HCT116 (cell line): ENCODE results near the gene SIVA1. TPM values are rescaled to one million over a fixed set of nuclear protein-coding genes. Genes with fewer than 3 reads are reported as not detected.

ENCODE experiments used
- ATAC-seq: fragments of 200-7000 bp; cut with Tn5 transposase; 2 replicates; pipeline ENCODE4 v1.9.1; 2020; ENCODE audit warnings: mild to moderate bottlenecking, moderate library complexity
- BruUV-seq: library from RNA; stranded (reverse); fragments of 400-500 nt; replicated peaks from 2 replicates; lab custom pipeline; 2021; lab: Mats Ljungman, UMichigan
- CTCF ChIA-PET: fragments of 300-600 bp; sonication (Branson Sonifier 250); formaldehyde crosslinking; loops from one replicate; lab custom pipeline; 2021; ENCODE audit warnings: antibody characterized with exemption; lab: Charles Lee
- POLR2A ChIA-PET: fragments of 300-600, 350-600 bp; sonication (Branson Sonifier 250); formaldehyde crosslinking; loops from one replicate; lab custom pipeline; 2021; ENCODE audit warnings: antibody characterized with exemption; lab: Charles Lee
- RAD21 ChIA-PET, 2 experiments: fragments of 300-600 bp; sonication (Branson Sonifier 250); formaldehyde crosslinking; loops; one replicate each; lab custom pipeline; 2023; ENCODE audit warnings: low total read pairs in 2 of 2; ENCODE audit not compliant: uncharacterized antibody in 2 of 2, unreplicated experiment in 2 of 2, low non-redundant PET in 1 of 2; lab: Charles Lee
- DNase-seq: peaks from one replicate; pipeline ENCODE4 v3.0.0-alpha.2; 2010; ENCODE audit warnings: low read depth, low spot score
- H2AFZ ChIP-seq: fragments of 200-600 bp; shearing (Covaris generic), sonication (generic); 2 replicates; pipeline ENCODE4 v1.6.1; 2017; ENCODE audit warnings: low read depth, mixed run types, mixed read lengths, antibody characterized with exemption, low read length; ENCODE audit not compliant: poor library complexity, severe bottlenecking
- H3K27ac ChIP-seq: 2 replicates; pipeline ENCODE4 v1.5.1; 2012; ENCODE audit warnings: low read depth, low read length
- H3K27me3 ChIP-seq: fragments of 200-600 bp; sonication (generic); 2 replicates; pipeline ENCODE4 v1.6.1; 2016; ENCODE audit warnings: mixed run types, low read length, mixed read lengths; ENCODE audit not compliant: insufficient read depth
- H3K36me3 ChIP-seq, 2 experiments: fragments of 200-500 bp in 1 of 2; fragments of 200-600 bp in 1 of 2; sonication (Bioruptor generic) in 1 of 2; sonication (generic) in 1 of 2; 2 replicates each; pipeline versions ENCODE4 v1.5.1 to v1.6.1; 2014 to 2016; ENCODE audit warnings: low read length in 2 of 2, inconsistent platforms in 1 of 2, mixed read lengths in 1 of 2, mixed run types in 1 of 2; ENCODE audit not compliant: insufficient read depth in 2 of 2, control insufficient read depth in 1 of 2
- H3K4me1 ChIP-seq, 2 experiments: fragments of 200-600 bp in 1 of 2; sonication (generic) in 1 of 2; 2 replicates each; pipeline versions ENCODE4 v1.5.1 to v1.6.1; 2012 to 2017; ENCODE audit warnings: low read length in 2 of 2, inconsistent platforms in 1 of 2, mild to moderate bottlenecking in 1 of 2, mixed read lengths in 1 of 2, mixed run types in 1 of 2, moderate library complexity in 1 of 2; ENCODE audit not compliant: insufficient read depth in 2 of 2, control insufficient read depth in 1 of 2
- H3K4me2 ChIP-seq: fragments of 200-600 bp; sonication (generic); 2 replicates; pipeline ENCODE4 v1.6.1; 2017; ENCODE audit warnings: mixed run types, low read length, mixed read lengths
- H3K4me3 ChIP-seq, 2 experiments: fragments of 200-600 bp in 1 of 2; sonication (generic) in 1 of 2; replicated peaks in 1 of 2; 2 replicates each; pipeline ENCODE4 v1.5.1; 2011 to 2016; ENCODE audit warnings: low read length in 2 of 2, control low read depth in 1 of 2, low read depth in 1 of 2, mild to moderate bottlenecking in 1 of 2, mixed read lengths in 1 of 2, mixed run types in 1 of 2
- H3K79me2 ChIP-seq: fragments of 200-600 bp; sonication (generic); 2 replicates; pipeline ENCODE4 v1.6.1; 2017; ENCODE audit warnings: mild to moderate bottlenecking, mixed run types, low read length, moderate library complexity, mixed read lengths; ENCODE audit not compliant: insufficient read depth
- H3K9ac ChIP-seq: fragments of 200-600 bp; sonication (generic); 2 replicates; pipeline ENCODE4 v1.6.1; 2016; ENCODE audit warnings: low read length, mixed read lengths
- H3K9me2 ChIP-seq: fragments of 200-600 bp; sonication (generic), shearing (Covaris generic); 2 replicates; pipeline ENCODE4 v1.6.1; 2017; ENCODE audit warnings: mixed run types, mild to moderate bottlenecking, moderate library complexity; ENCODE audit not compliant: insufficient read depth
- H3K9me3 ChIP-seq, 2 experiments: fragments of 200-500 bp in 1 of 2; fragments of 200-600 bp in 1 of 2; sonication (Bioruptor generic) in 1 of 2; sonication (generic) in 1 of 2; 2 replicates each; pipeline ENCODE4 v1.6.1; 2014 to 2017; ENCODE audit warnings: low read length in 2 of 2, mixed read lengths in 2 of 2, inconsistent platforms in 1 of 2, low read depth in 1 of 2, mild to moderate bottlenecking in 1 of 2, mixed run types in 1 of 2, moderate library complexity in 1 of 2; ENCODE audit not compliant: control insufficient read depth in 1 of 2, insufficient read depth in 1 of 2
- H4K20me1 ChIP-seq: fragments of 200-600 bp; sonication (generic), shearing (Covaris generic); 2 replicates; pipeline ENCODE4 v1.6.1; 2017; ENCODE audit warnings: mixed run types, mild to moderate bottlenecking, moderate library complexity; ENCODE audit not compliant: insufficient read depth
- ATF3 ChIP-seq: IDR thresholded peaks from 2 replicates; pipeline ENCODE4 v1.6.1; 2012
- CBX3 ChIP-seq: IDR thresholded peaks from 2 replicates; pipeline ENCODE4 v1.6.1; 2012; ENCODE audit warnings: low read depth
- CEBPB ChIP-seq: IDR thresholded peaks from 2 replicates; pipeline ENCODE4 v1.6.1; 2012; ENCODE audit warnings: low read depth
- ELF1 ChIP-seq: IDR thresholded peaks from 2 replicates; pipeline ENCODE4 v1.6.1; 2012; ENCODE audit warnings: low read depth, borderline replicate concordance
- EZH2phosphoT487 ChIP-seq: fragments of 200-600 bp; IDR thresholded peaks from 2 replicates; pipeline ENCODE4 v1.6.1; 2018; ENCODE audit warnings: antibody characterized with exemption, borderline replicate concordance
- FOSL1 ChIP-seq: IDR thresholded peaks from 2 replicates; pipeline ENCODE4 v1.6.1; 2012; ENCODE audit warnings: low read depth
- JUND ChIP-seq: IDR thresholded peaks from 2 replicates; pipeline ENCODE4 v1.6.1; 2012
- MAX ChIP-seq: IDR thresholded peaks from 2 replicates; pipeline ENCODE4 v1.6.1; 2012
- RAD21 ChIP-seq: IDR thresholded peaks from 2 replicates; pipeline ENCODE4 v1.6.1; 2012; ENCODE audit warnings: low read depth, mild to moderate bottlenecking
- SIN3A ChIP-seq: IDR thresholded peaks from 2 replicates; pipeline ENCODE4 v1.6.1; 2012; ENCODE audit warnings: low read depth
- SP1 ChIP-seq: IDR thresholded peaks from 2 replicates; pipeline ENCODE4 v1.6.1; 2012; ENCODE audit warnings: low read depth
- SRF ChIP-seq: IDR thresholded peaks from 2 replicates; pipeline ENCODE4 v1.6.1; 2012; ENCODE audit warnings: low read depth
- TCF7L2 ChIP-seq: IDR thresholded peaks from 2 replicates; pipeline ENCODE4 v1.7.0; 2011; ENCODE audit warnings: borderline replicate concordance, inconsistent platforms; ENCODE audit not compliant: insufficient read depth, insufficient read length; ENCODE audit errors: extremely low read depth
- ZBTB33 ChIP-seq: IDR thresholded peaks from 2 replicates; pipeline ENCODE4 v1.6.1; 2011; ENCODE audit warnings: mild to moderate bottlenecking, low read length, moderate library complexity; ENCODE audit not compliant: insufficient replicate concordance; ENCODE audit errors: extremely low read depth
- ZFX ChIP-seq: fragments of 450-650 bp; IDR thresholded peaks from 2 replicates; pipeline ENCODE4 v1.6.1; 2017
- ZNF274 ChIP-seq: fragments of 200-500 bp; sonication (Bioruptor generic); IDR thresholded peaks from 2 replicates; pipeline ENCODE4 v1.6.1; 2014; ENCODE audit warnings: mild to moderate bottlenecking, low read depth, low read length, inconsistent platforms
- intact Hi-C: fragments of 100-400 bp; cut with micrococcal nuclease; formaldehyde crosslinking; loops from 2 replicates; pipeline ENCODE4 v1.10.0; 2022
- total RNA-seq: library from RNA; stranded (reverse); gene quantifications from one replicate; pipeline ENCODE4 v1.2.1, GENCODE V29; 2021; ENCODE audit not compliant: unreplicated experiment

SIVA1 gene
- total RNA-seq, 1 experiment from 2014 or later: 141 TPM

GRCh38 chr14:104803280-104803911 is 50.4 kb downstream of the SIVA1 start:
- no peak overlapping the region for H3K4me2 ChIP-seq
- H4K20me1 ChIP-seq: no peaks in the 10 kb centered on the region
- ATAC-seq: no peak
- intact Hi-C loops: no loop called here
- TSS peak; percentile 47 for BruUV-seq
- POLR2A ChIA-PET: no interaction called here
- CTCF ChIA-PET: no interaction called here
- H3K4me3 ChIP-seq: no peak overlapping the region
- no peak for TF ChIP-seq SRF
- no peak for TF ChIP-seq MAX
- TF ChIP-seq JUND: no peak
- TF ChIP-seq ZFX: no peak
- TF ChIP-seq CBX3: no peak
- no peak for TF ChIP-seq ATF3
- TF ChIP-seq EZH2phosphoT487: no peak
- TF ChIP-seq ELF1: no peak
- TF ChIP-seq RAD21: no peak
- H3K27ac ChIP-seq: no peak overlapping the region
- no peaks in the 10 kb centered on the region for H3K79me2 ChIP-seq
- H3K4me1 ChIP-seq: peaks cover 29 to 42% of the 10 kb centered on the region in 2 experiments
- no peak overlapping the region for H3K9ac ChIP-seq
- no peaks in the 10 kb centered on the region for H3K36me3 ChIP-seq
- no peaks in the 10 kb centered on the region for H3K9me3 ChIP-seq
- RAD21 ChIA-PET: no interaction called here
- no peak overlapping the region for H2AFZ ChIP-seq
- H3K9me2 ChIP-seq: no peaks in the 10 kb centered on the region
- H3K27me3 ChIP-seq: no peaks in the 10 kb centered on the region
- no peak for DNase-seq

- no peak for ATAC-seq
- no peak overlapping the region for H3K9ac ChIP-seq
- H3K4me1 ChIP-seq: peaks cover 29 to 42% of the 10 kb centered on the region in 2 experiments
- RAD21 ChIA-PET: no interaction called here
- no peak for DNase-seq
- BruUV-seq: no TSS peak
- intact Hi-C loops: no loop called here
- CTCF ChIA-PET: no interaction called here
- no peak overlapping the region for H2AFZ ChIP-seq
- no peak overlapping the region for H3K4me2 ChIP-seq
- H3K27ac ChIP-seq: no peak overlapping the region
- H3K9me3 ChIP-seq: no peaks in the 10 kb centered on the region
- H3K79me2 ChIP-seq: no peaks in the 10 kb centered on the region
- POLR2A ChIA-PET: no interaction called here
- no peak overlapping the region for H3K4me3 ChIP-seq
- H3K27me3 ChIP-seq: no peaks in the 10 kb centered on the region
- H3K9me2 ChIP-seq: no peaks in the 10 kb centered on the region
- no peaks in the 10 kb centered on the region for H4K20me1 ChIP-seq
- no peaks in the 10 kb centered on the region for H3K36me3 ChIP-seq
- TF ChIP-seq ELF1: no peak
- no peak for TF ChIP-seq FOSL1
- no peak for TF ChIP-seq ZNF274
- TF ChIP-seq SP1: no peak
- no peak for TF ChIP-seq JUND
- TF ChIP-seq ATF3: no peak
- no peak for TF ChIP-seq EZH2phosphoT487
- no peak for TF ChIP-seq TCF7L2
- no peak for TF ChIP-seq CBX3
- TF ChIP-seq ZBTB33: no peak
- TF ChIP-seq SIN3A: no peak
- TF ChIP-seq CEBPB: no peak
These were observed 51.0 kb downstream of the SIVA1 start for GRCh38 chr14:104803912-104804410.
